K562 (cell line): ENCODE measurements around the gene OR2Z1. TPM values are rescaled to one million over a fixed set of nuclear protein-coding genes. Genes with fewer than 3 reads are reported as not detected.

Experiments used
- FOSL1 ChIP-seq: fragments of 200-800 bp; sonication (Bioruptor generic); conservative IDR thresholded peaks from 2 replicates; pipeline ENCODE4 v1.6.1; 2016; ENCODE audit warnings: missing genetic modification characterization, missing compliant biosample characterization
- GATAD2A ChIP-seq: fragments of 450-650 bp; IDR thresholded peaks from 2 replicates; pipeline ENCODE4 v1.6.1; 2017
- GATAD2B ChIP-seq: fragments of 450-650 bp; IDR thresholded peaks from 2 replicates; pipeline ENCODE4 v1.6.1; 2017; ENCODE audit warnings: mild to moderate bottlenecking, borderline replicate concordance
- HDAC2 ChIP-seq: fragments of 450-650 bp; IDR thresholded peaks from 2 replicates; pipeline ENCODE4 v1.6.1; 2016; ENCODE audit warnings: mild to moderate bottlenecking
- HMGXB4 ChIP-seq: sonication (generic); formaldehyde crosslinking; IDR thresholded peaks from 2 replicates; pipeline ENCODE4 v1.8.1; 2023; ENCODE audit warnings: mild to moderate bottlenecking, missing genetic modification reagents
- JUND ChIP-seq, 2 experiments: IDR thresholded peaks; 2 replicates in 1 of 2; 3 replicates in 1 of 2; pipeline ENCODE4 v1.6.1; 2011; ENCODE audit warnings: borderline replicate concordance in 2 of 2, low read depth in 2 of 2, low read length in 2 of 2, improper control_type of control experiment in 1 of 2, missing biosample characterization in 1 of 2, missing genetic modification characterization in 1 of 2, missing genetic modification reagents in 1 of 2
- MYNN ChIP-seq, 2 experiments: sonication (generic); formaldehyde crosslinking in 1 of 2; IDR thresholded peaks; 2 replicates each; pipeline versions ENCODE4 v1.5.0 to v1.6.1; 2016 to 2020; ENCODE audit warnings: antibody characterized with exemption in 1 of 2, missing genetic modification reagents in 1 of 2
- RAD51 ChIP-seq: fragments of 450-650 bp; IDR thresholded peaks from 2 replicates; pipeline ENCODE4 v1.7.1; 2016; ENCODE audit warnings: low read depth, mild to moderate bottlenecking, borderline replicate concordance
- RCOR1 ChIP-seq, 2 experiments: IDR thresholded peaks; 2 replicates each; pipeline ENCODE4 v1.6.1; 2012; ENCODE audit warnings: low read depth in 2 of 2, low read length in 2 of 2, borderline replicate concordance in 1 of 2, improper control_type of control experiment in 1 of 2
- XRCC4 ChIP-seq: IDR thresholded peaks from one replicate; pipeline ENCODE4 v1.6.1; 2011; ENCODE audit not compliant: insufficient read depth, insufficient read length; ENCODE audit errors: extremely low read depth
- ZNF197 ChIP-seq: fragments of 200-800 bp; sonication (Bioruptor generic); IDR thresholded peaks from 2 replicates; pipeline ENCODE4 v1.6.1; 2016; ENCODE audit warnings: low read depth, missing genetic modification characterization, missing compliant biosample characterization
- ZNF239 ChIP-seq: fragments of 250-450 bp; sonication (Bioruptor Pico); IDR thresholded peaks from 2 replicates; pipeline ENCODE4 v1.4.0; 2020; ENCODE audit warnings: mild to moderate bottlenecking
- ZNF384 ChIP-seq: IDR thresholded peaks from 2 replicates; pipeline ENCODE4 v1.6.1; 2012; ENCODE audit warnings: low read depth, low read length, improper control_type of control experiment
- polyA plus RNA-seq, 8 experiments: library from polyadenylated mRNA; depleted of rRNA in 4 of 8; stranded (reverse) in 5 of 8; unstranded in 3 of 8; fragments of >200 nt; fragmentation: Nextera tagmentation in 2 of 8; fragmentation: Illumina TruSeq in 1 of 8; extraction: Ambion mirVana in 2 of 8; extraction: Trizol in 1 of 8; gene quantifications; 2 replicates each; pipeline versions ENCODE4 v1.2.1 to v1.2.3, GENCODE V29; 2011 to 2014; ENCODE audit warnings: inconsistent platforms in 1 of 8, missing spikeins in 1 of 8
- total RNA-seq, 7 experiments: library from RNA; depleted of rRNA in 6 of 7; stranded (reverse); fragments of >200 nt in 6 of 7; fragmentation: Illumina TruSeq in 2 of 7; extraction: Trizol in 2 of 7; gene quantifications; 2 replicates each; pipeline versions ENCODE4 v1.2.1 to v1.2.3, GENCODE V29; 2011 to 2021; ENCODE audit warnings: low replicate concordance in 1 of 7
- TF ChIP-seq, protein P1 (sequence below): sonication (generic); formaldehyde crosslinking; IDR thresholded peaks from 2 replicates; pipeline ENCODE4 v1.8.0; 2023; ENCODE audit warnings: missing genetic modification reagents, mild to moderate bottlenecking, borderline replicate concordance
- TF ChIP-seq, protein P2 (sequence below): sonication (generic); formaldehyde crosslinking; IDR thresholded peaks from 2 replicates; pipeline ENCODE4 v1.8.1; 2022; ENCODE audit warnings: missing genetic modification reagents
- TF ChIP-seq, protein P3 (sequence below): sonication (generic); formaldehyde crosslinking; IDR thresholded peaks from 2 replicates; pipeline ENCODE4 v1.8.0; 2022; ENCODE audit warnings: mild to moderate bottlenecking, missing genetic modification reagents, borderline replicate concordance

OR2Z1 gene
- total and polyA plus RNA-seq, 9 of the 15 experiments (the other 6 are each of a cell fraction or from before 2014, with no cell fraction given), result 0.13 TPM; not detected in 8

GRCh38 chr19:8681345-8682029 lies 39.9 kb upstream of the OR2Z1 start (continued):
- TF ChIP-seq GATAD2A, result no peak
- TF ChIP-seq, protein P1, sequence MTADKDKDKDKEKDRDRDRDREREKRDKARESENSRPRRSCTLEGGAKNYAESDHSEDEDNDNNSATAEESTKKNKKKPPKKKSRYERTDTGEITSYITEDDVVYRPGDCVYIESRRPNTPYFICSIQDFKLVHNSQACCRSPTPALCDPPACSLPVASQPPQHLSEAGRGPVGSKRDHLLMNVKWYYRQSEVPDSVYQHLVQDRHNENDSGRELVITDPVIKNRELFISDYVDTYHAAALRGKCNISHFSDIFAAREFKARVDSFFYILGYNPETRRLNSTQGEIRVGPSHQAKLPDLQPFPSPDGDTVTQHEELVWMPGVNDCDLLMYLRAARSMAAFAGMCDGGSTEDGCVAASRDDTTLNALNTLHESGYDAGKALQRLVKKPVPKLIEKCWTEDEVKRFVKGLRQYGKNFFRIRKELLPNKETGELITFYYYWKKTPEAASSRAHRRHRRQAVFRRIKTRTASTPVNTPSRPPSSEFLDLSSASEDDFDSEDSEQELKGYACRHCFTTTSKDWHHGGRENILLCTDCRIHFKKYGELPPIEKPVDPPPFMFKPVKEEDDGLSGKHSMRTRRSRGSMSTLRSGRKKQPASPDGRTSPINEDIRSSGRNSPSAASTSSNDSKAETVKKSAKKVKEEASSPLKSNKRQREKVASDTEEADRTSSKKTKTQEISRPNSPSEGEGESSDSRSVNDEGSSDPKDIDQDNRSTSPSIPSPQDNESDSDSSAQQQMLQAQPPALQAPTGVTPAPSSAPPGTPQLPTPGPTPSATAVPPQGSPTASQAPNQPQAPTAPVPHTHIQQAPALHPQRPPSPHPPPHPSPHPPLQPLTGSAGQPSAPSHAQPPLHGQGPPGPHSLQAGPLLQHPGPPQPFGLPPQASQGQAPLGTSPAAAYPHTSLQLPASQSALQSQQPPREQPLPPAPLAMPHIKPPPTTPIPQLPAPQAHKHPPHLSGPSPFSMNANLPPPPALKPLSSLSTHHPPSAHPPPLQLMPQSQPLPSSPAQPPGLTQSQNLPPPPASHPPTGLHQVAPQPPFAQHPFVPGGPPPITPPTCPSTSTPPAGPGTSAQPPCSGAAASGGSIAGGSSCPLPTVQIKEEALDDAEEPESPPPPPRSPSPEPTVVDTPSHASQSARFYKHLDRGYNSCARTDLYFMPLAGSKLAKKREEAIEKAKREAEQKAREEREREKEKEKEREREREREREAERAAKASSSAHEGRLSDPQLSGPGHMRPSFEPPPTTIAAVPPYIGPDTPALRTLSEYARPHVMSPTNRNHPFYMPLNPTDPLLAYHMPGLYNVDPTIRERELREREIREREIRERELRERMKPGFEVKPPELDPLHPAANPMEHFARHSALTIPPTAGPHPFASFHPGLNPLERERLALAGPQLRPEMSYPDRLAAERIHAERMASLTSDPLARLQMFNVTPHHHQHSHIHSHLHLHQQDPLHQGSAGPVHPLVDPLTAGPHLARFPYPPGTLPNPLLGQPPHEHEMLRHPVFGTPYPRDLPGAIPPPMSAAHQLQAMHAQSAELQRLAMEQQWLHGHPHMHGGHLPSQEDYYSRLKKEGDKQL (CRISPR knock-in tag), result no peak
- no peak for TF ChIP-seq ZNF239 (CRISPR knock-in tag)
- no peak for TF ChIP-seq RAD51
- TF ChIP-seq JUND (IDR thresholded peaks at IDR 0.05; ENCODE audit: borderline replicate concordance, low read depth, low read length), result peak; percentile 43; the same call in 1 of the 2 replicates
- TF ChIP-seq JUND (tag; IDR thresholded peaks at IDR 0.05; ENCODE audit: borderline replicate concordance, low read depth, low read length), result no peak
- TF ChIP-seq ZNF384, result no peak
- no peak for TF ChIP-seq XRCC4
- 0 out of 4 replicates have a peak, but pooled peaks of 1 of the 2 experiments have one; percentile 5 for TF ChIP-seq RCOR1 (IDR thresholded peaks at IDR 0.05; ENCODE audit: borderline replicate concordance in 1 of 2, low read depth in 2 of 2, low read length in 2 of 2)
- no peak for TF ChIP-seq MYNN (IDR thresholded peaks at IDR 0.05)
- no peak for TF ChIP-seq MYNN (CRISPR knock-in tag; IDR thresholded peaks at IDR 0.05)
- TF ChIP-seq HDAC2, result no peak
- TF ChIP-seq GATAD2B, result no peak
- TF ChIP-seq HMGXB4, result no peak
- peak; percentile 81 for TF ChIP-seq FOSL1 (tag)
- TF ChIP-seq ZNF197, result no peak
- TF ChIP-seq, protein P2, sequence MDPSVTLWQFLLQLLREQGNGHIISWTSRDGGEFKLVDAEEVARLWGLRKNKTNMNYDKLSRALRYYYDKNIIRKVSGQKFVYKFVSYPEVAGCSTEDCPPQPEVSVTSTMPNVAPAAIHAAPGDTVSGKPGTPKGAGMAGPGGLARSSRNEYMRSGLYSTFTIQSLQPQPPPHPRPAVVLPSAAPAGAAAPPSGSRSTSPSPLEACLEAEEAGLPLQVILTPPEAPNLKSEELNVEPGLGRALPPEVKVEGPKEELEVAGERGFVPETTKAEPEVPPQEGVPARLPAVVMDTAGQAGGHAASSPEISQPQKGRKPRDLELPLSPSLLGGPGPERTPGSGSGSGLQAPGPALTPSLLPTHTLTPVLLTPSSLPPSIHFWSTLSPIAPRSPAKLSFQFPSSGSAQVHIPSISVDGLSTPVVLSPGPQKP, result no peak
- TF ChIP-seq, protein P3, sequence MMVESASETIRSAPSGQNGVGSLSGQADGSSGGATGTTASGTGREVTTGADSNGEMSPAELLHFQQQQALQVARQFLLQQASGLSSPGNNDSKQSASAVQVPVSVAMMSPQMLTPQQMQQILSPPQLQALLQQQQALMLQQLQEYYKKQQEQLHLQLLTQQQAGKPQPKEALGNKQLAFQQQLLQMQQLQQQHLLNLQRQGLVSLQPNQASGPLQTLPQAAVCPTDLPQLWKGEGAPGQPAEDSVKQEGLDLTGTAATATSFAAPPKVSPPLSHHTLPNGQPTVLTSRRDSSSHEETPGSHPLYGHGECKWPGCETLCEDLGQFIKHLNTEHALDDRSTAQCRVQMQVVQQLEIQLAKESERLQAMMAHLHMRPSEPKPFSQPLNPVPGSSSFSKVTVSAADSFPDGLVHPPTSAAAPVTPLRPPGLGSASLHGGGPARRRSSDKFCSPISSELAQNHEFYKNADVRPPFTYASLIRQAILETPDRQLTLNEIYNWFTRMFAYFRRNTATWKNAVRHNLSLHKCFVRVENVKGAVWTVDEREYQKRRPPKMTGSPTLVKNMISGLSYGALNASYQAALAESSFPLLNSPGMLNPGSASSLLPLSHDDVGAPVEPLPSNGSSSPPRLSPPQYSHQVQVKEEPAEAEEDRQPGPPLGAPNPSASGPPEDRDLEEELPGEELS, result peak; percentile 85; the same call in 1 of the 2 replicates
